Retinal pigment epithelial cell (primary cell): ENCODE measurements around the gene CPLX3.
A peak's percentile ranks its signal among the peaks of the same experiment; 100 is the strongest.

Experiments used
- DNase-seq: peaks from one replicate; pipeline ENCODE4 v3.0.0-alpha.2; 2010; ENCODE audit warnings: low read depth
- H3K4me3 ChIP-seq: 2 replicates; pipeline ENCODE4 v1.5.1; 2011; ENCODE audit warnings: mild to moderate bottlenecking, low read length, control low read depth, moderate library complexity
- CTCF ChIP-seq: conservative IDR thresholded peaks from 2 replicates; pipeline ENCODE4 v1.5.1; 2011; ENCODE audit warnings: low read depth, low read length, control low read depth, inconsistent platforms

CPLX3 gene

GRCh38 chr15:74837482-74838136 lies 11.2 kb downstream of the CPLX3 start:
- peak; percentile 17 for TF ChIP-seq CTCF
- DNase-seq = no peak
- H3K4me3 ChIP-seq = no peak overlapping the region

- DNase-seq = no peak
- H3K4me3 ChIP-seq = no peak overlapping the region
- no peak for TF ChIP-seq CTCF
These were observed 11.7 kb downstream of the CPLX3 start for GRCh38 chr15:74838137-74838516.

- H3K4me3 ChIP-seq = no peak overlapping the region
- TF ChIP-seq CTCF = no peak
- DNase-seq = no peak
These were observed 12.5 kb downstream of the CPLX3 start for GRCh38 chr15:74838746-74839525.

- peak; percentile 24 for TF ChIP-seq CTCF
- no peak overlapping the region for H3K4me3 ChIP-seq
These were observed 13.3 kb downstream of the CPLX3 start for GRCh38 chr15:74839526-74840395.

GRCh38 chr15:74840851-74841775 lies 14.7 kb downstream of the CPLX3 start:
- no peak for TF ChIP-seq CTCF
- H3K4me3 ChIP-seq = no peak overlapping the region
- no peak for DNase-seq

More at GRCh38 chr15:74839526-74840395, 13.3 kb downstream of the CPLX3 start:
- no peak for DNase-seq

GRCh38 chr15:74841891-74842373 lies 15.5 kb downstream of the CPLX3 start:
- H3K4me3 ChIP-seq = peak overlapping the region; percentile 84
- no peak for TF ChIP-seq CTCF
- DNase-seq = no peak
